HG02840 (cell line): ENCODE results near the gene RBM24.

ENCODE experiments used
- ATAC-seq: cut with Tn5 transposase; IDR thresholded peaks from one replicate; pipeline ENCODE4 v1.9.1; 2021; ENCODE audit warnings: mild to moderate bottlenecking, moderate library complexity, moderate number of reproducible peaks; ENCODE audit not compliant: unreplicated experiment, low FRiP score

The RBM24 gene

DNA sequence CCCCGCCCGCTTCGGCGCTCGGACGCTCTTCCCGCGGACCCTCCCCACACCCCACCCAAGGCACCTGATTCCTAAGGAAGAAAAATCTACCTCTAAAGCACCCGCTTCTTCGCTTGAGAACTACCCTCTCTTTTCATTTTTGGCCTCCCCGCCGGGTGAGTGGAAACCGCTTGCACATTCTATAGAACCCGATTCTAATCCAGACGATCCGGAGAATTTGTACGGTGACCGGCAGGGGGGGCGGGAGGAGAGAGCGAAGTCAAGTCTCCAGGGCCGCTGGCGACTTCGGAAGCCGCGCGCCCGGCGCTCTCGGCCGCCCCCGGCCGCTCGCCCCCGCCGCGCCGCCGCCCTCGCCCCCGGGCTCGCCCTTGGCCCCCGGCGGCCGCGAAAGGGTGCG lies at the start of gene RBM24:
TSS of gene RBM24 (plus strand) at position 262 of the 397 bp plus-strand sequence. CDS start 221 bp downstream, outside the sequence.
- ATAC-seq, result no peak

- ATAC-seq, result no peak
Observed at GRCh38 chr6:17233531-17233930, 47.6 kb upstream of the RBM24 start.

DNA sequence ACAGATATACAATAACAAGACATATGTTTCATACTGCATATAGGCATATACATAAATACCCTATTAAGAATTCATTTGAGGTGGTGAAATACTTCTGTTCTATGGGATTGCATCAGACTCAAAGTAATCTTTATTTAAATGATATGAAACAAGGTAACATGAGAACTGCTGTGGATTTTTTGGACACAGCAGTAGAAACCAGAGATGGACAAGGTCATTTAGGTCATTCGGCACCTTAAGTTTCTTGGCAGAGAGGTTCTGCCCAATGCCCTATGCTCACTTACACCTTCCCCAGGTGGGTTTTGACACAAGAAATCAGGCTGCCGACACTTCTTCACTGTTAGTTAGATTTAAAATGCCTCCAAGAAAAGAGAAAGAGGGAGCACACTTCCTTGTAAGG lies 43.9 kb upstream of the RBM24 start:
- ATAC-seq, result no peak

GRCh38 chr6:17239260-17239659 lies 41.9 kb upstream of the RBM24 start:
- no peak for ATAC-seq

DNA sequence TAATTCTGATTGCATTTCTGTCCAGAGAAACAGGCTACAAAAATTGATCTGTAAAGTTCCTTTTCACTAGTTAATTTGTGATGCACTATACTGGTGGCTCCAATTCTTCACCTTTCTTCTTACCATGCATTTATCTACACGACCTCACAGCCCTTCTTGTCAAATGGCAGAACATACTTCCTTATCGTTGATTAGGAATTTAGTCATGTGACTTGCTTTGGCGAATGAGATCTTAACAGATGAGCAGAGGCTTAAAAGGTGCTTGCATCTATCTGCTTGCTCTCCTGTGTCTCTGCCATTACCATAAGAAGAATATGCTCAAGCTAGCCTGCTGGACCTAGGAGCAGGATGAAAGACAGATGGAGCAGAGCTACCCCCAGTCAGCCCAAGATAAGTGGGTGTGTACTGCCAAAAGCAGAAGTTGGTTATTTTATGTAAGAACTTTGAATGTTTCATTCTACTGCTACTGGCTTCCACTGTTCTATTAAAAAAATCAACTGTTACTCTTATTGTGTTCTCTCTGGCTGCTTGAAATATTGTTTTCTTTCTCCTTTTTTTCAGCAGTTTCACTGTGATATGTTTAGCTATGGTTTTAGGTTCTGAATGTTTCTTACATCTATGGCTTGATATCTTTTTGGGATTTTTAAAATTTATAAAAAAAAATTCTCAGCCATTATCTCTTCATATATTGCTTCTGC lies 40.2 kb upstream of the RBM24 start:
- no peak for ATAC-seq

- ATAC-seq, result no peak
Observed at GRCh38 chr6:17242087-17242486, 39.1 kb upstream of the RBM24 start.

DNA sequence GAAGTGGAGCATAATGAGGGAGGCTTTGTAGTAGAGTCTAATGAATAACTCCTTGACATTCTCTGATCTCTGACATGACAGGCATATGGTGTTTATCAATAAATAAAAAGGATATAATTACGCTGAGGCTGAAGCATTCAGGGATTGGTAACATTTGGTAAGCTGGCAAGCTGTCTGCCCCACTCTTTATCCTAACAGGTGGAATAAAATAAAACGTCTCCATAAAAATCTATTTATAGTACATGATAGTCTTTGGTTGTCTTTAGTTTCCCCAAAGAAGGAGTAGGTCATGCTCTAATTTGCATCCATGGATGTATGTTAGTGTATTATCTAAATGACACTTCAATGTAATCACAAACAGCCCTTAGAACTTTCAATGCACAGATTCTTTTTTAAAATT lies 30.9 kb upstream of the RBM24 start:
- no peak for ATAC-seq

- ATAC-seq, result no peak
Observed at GRCh38 chr6:17251953-17252352, 29.2 kb upstream of the RBM24 start.

GRCh38 chr6:17258749-17259148 lies 22.4 kb upstream of the RBM24 start:
- no peak for ATAC-seq

- no peak for ATAC-seq
Observed at GRCh38 chr6:17265570-17265969, 15.6 kb upstream of the RBM24 start.

- ATAC-seq, result no peak
Observed at GRCh38 chr6:17267566-17267965, 13.6 kb upstream of the RBM24 start.

DNA sequence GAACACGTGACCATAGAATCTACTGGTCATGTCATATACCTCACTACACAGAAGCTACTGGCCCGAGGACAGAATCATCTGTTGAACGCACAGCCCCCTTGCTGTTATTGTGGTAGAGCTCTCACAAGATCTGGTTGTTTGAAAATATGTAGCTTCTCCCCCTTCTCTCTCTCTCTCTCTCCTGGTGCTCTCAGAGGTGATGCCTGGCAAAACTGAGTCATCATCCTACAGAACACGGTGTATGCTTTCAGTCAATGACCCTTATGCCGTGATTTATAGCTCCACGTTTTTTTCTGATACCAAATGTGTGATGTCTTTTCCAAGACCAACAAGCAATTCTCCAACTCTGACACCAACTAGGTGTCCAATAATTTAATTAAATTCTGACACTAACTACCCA lies 13.0 kb upstream of the RBM24 start:
- ATAC-seq, result no peak

GRCh38 chr6:17269840-17270239 lies 11.3 kb upstream of the RBM24 start:
- no peak for ATAC-seq

DNA sequence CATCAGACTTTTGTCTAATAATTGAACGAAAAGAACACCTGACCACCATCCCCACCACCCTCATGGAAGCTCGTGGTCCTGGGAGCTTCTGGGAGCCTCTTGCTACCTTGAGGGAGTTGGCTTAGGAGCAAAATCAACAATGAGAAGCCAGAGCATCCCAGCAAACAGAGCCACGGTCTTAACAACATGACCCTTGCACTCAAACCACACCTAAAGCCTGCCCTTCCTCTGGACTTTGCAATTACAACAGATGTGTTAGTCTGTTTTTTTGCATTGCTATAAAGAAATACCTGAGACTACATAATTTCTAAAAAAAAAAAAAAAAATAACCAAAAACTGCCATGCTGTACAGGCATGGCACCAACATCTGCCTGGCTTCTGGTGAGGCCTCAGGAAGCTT lies 9.5 kb upstream of the RBM24 start:
- ATAC-seq, result no peak

DNA sequence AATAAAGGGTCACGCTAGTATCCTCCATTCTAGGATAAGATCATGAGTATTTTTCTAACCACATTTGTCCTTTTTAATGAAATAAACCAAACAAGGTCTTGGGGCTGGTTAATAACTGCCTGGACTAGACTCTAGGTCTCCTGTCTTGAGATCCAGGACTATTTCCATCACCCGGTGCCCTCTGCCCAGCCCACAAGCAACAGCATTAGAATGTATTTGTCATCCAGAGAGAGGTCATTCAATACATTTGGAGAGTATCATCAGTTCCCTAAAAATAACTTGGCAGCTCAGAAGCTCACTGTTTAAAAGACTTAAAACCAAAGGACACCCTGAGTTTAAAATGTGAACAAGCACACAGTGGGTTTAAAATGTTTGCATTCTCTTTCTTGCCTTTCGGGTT lies 4.4 kb upstream of the RBM24 start:
- no peak for ATAC-seq

GRCh38 chr6:17277256-17277655 lies 3.9 kb upstream of the RBM24 start:
- no peak for ATAC-seq

GRCh38 chr6:17278289-17279063 lies 2.7 kb upstream of the RBM24 start:
- no peak for ATAC-seq

DNA sequence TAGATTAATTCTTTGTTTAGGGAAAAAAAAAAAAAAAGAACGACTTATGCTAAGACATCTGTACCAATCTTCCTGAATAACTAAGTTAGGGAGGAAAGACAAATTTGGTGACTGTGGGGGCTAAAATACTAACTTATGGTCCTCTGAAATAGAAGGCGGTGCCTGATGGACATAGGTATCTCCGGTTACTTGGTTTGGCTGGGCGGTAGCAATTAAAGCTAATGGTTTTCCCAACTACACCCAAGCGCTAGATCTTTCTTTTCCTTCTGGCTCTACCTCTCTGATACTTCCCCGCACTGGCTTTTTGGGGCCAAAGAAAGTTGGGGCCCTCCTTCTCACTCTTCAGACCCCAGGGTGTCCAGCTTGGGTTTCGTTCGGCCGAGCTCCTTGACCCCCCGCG lies 1.0 kb upstream of the RBM24 start:
- ATAC-seq, result no peak

- no peak for ATAC-seq
Observed at GRCh38 chr6:17280552-17281090, 540 bp upstream of the RBM24 start.

DNA sequence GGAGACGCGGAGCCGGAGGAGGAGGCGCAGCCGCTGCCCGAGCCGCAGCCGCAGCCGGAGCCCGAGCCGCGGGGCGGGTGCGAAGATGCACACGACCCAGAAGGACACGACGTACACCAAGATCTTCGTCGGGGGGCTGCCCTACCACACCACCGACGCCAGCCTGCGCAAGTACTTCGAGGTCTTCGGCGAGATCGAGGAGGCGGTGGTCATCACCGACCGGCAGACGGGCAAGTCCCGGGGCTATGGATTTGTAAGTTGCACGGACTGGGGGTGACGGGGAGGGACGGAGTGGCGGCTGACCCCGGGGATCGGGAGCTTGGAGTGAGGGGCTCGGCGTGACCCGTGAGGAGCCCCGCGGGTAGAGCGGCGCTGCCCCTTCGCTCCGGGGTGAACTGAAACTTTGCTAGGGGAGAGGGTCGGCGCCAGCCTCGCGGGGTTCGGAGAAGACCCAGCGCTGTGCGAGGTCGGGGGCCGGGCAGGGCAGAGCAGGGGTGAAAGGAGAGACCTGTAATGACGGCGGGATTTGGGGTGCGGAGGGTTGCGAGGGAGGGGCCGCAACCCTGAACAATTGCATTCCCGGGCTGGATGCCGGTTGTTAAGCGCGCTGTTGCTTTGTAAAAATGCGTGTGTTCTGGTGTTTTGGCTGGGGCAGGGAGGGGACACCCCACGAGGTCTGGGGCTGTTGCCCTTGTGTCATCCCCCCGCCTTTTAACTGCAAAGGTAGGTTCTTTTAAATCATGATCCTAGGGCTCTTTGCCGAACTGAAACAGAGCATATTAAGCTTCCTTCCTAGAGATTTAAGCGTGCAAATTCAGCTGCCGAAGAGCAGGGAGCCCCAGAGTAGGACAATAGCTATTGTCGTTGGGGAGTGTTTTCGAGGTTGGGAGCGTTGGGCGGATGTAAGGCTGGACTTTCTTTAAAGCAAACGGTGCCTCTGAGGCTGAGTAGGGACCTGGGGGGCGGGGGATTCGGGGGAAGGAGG lies 628 bp downstream of the RBM24 start:
- ATAC-seq, result no peak

GRCh38 chr6:17283074-17283473 lies 1.9 kb downstream of the RBM24 start:
- no peak for ATAC-seq
